ENCODE measurements around the gene RFESD. TPM values are rescaled to one million over a fixed set of nuclear protein-coding genes. Genes with fewer than 3 reads are reported as not detected.

RFESD gene
- total RNA-seq, 1 donor from 2014 or later: 3.0 TPM

DNA sequence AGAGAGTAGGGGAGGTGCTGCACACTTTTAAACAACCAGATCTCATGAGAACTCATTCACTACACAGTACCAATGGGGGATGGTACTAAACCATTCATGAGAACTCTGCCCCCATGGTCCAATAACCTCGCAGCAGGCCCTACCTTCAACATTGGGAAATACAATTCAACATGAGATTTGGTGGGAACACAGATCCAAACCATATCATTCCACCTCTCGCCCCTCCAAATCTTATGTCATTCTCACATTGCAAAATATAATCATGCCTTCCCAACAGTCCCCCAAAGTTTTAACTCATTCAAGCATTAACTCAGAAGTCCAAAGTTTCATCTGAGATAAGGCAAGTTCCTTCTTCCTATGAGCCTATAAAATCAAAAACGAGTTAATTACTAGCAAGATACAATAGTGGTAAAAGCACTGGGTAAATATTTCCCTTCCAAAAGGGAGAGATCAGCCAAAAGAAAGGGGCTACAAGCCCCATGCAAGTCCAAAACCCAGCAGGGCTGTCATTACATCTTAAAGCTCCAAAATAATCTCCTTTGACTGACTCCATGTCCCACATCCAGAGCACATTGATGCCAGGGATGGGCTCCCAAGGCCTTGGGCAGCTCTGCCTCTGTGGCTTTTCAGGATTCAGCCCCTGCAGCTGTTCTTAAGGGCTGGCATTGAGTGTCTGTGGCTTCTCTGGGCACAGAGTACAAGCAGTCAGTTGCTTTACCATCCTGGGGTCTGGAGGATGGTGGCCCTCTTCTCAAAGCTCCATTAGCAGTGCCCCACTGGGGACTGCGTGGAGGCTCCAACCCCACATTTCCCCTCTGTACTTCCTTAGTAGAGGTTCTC is 18.4 kb upstream of the RFESD start:
- intact Hi-C loops (cut with micrococcal nuclease): loop anchor here (10.0 kb wide), 1 partner anchor 1513 kb away; a partner anchor contains a TSS

DNA sequence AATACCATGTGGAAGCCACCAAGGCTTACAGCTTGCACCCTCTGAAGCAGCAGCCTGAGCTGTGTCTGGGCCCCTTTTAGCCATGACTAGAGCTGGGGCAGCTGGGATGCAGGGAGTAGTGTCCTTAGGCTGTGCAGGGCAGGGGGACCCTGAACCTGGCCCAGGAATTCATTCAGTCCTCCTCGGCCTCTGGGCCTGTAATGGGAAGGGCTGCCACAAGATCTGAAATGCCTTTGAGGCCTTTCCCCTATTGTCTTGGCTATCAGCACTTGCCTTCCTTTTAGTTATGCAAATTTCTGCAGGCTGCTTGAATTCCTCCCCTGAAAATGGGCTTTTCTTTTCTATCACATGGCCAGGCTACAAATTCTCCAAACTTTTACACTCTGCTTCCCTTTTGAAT is 17.6 kb upstream of the RFESD start:
- intact Hi-C loops (cut with micrococcal nuclease): loop anchor here (10.0 kb wide), 1 partner anchor 1514 kb away; a partner anchor contains a TSS

DNA sequence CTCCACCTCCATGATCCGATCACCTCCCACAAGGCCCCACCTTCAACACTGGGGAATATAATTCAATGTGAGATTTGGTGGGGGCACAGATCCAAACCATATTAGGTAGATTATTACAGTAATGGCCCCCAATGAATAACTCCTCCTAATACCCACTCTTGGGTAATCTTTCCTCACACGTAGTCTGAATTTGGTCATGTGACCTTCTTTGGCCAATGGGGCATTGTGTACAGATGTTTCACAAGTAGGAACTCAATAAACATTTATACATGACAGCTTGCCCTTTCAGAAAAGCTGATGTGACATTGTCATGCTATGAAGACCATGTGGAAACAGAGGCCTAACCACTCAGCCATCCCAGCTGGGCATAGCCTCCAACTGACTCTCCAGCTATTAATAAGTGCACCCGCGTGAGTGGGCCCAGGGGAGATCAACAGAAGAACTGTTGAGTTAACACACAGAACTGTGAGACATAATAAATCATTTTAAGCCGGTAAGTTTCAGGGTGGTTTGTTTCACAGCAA is 16.1 kb upstream of the RFESD start:
- intact Hi-C loops (cut with micrococcal nuclease): loop anchor here (5.0 kb wide), 1 partner anchor 1552 kb away; the partner anchor contains the start of gene RIOK2

DNA sequence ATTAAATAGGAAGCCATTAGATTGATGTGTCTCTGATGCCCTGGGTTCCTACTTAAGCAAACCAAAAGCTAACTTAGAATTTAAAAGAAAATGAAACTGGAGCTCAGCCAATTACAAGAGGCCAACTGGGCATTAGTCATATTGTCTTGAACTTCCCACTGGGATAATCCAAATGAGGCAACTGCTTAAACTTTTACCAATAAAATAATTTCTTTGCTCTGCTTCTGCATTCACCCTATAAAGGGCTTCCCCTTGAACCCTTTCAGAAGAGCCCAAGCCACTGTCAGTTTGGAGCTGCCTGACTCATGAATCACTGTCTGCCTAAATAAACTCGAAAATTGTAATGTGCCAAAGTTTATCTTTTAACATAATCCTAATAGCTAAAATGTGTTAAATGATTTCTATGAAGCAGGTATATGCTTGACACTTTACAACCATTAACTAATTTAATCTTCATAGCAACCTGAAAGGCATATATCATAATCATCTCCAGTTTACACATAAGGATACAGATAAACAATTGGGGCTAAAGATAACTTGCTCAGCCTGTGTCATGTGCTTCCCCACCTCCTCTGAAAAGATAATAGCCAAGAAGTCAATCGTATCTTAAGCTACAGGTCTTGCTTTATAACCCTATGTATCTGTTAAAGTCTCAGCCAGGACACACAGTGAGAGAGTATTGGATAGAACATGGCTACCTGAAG is 15.2 kb upstream of the RFESD start:
- intact Hi-C loops (cut with micrococcal nuclease): loop anchor here (5.0 kb wide), 1 partner anchor 1551 kb away; the partner anchor contains the start of gene RIOK2

DNA sequence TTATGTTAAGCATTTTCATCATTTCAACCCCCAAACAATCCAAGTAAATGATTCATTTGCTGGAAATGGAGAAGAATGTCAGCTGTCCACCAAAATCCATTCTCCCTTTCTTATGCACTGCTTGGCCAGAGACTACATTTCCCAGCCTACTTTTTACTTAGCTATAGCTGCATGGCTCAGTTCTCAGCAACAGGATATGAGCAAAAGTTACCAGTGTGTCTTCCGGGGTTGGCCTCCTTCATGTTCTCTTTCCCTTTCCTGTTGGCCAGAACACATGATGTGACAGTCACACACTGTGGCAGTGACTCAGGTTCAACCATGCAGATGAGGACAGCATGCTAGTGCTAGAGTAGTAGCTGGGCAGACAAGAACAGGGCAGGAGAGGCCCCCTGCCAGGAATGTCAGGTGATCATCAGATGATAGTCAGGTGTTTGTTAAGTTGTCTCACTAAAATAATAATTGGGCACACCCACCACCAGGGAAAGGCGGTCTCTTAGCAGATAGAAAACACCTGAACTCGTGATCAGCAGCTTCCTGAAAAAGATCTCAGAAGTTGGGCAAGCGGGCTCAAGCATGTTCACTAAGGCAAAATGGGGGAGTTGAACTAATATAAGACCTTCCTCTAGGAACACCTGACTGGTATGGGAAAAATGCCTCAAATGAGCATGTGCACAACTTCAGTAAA is 14.4 kb upstream of the RFESD start:
- intact Hi-C loops (cut with micrococcal nuclease): loop anchor here (1.0 to 5.0 kb wide), 5 partner anchors 10 to 1550 kb away; partner anchors contain the start of genes ARSK, RFESD and RIOK2

DNA sequence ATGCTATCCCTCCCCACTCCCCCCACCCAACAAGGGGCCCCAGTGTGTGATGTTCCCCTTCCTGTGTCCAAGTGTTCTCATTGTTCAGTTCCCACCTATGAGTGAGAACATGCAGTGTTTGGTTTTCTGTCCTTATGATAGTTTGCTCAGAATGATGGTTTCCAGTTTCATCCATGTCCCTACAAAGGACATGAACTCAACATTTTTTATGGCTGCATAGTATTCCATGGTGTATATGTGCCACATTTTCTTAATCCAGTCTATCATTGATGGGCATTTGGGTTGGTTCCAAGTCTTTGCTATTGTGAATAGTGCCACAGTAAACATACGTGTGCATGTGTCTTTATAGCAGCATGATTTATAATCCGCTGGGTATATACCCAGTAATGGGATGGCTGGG is 13.6 kb upstream of the RFESD start:
- intact Hi-C loops (cut with micrococcal nuclease): loop anchor here (1.0 to 5.0 kb wide), 5 partner anchors 11 to 1549 kb away; partner anchors contain the start of genes ARSK, RFESD and RIOK2

DNA sequence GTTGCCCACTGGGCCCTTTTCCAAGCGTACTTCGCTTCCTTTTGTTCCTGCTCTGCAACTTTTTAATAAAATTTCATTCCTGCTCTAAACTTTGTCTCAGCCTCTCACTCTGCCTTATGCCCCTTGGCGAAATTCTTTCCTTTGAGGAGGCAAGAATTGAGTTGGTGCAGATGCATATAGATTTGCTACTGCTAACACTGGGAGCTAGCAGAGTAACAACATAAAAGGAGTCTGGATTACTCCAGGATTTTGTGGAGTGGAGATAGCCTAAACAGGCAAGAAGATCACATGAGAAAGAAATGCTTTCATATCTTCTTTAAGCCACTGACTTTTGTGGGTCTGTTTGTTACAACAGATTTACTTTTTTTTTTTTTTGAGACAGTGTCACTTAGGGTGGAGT is 12.9 kb upstream of the RFESD start:
- intact Hi-C loops (cut with micrococcal nuclease): loop anchor here (5.0 kb wide), 1 partner anchor 1549 kb away; the partner anchor contains the start of gene RIOK2

DNA sequence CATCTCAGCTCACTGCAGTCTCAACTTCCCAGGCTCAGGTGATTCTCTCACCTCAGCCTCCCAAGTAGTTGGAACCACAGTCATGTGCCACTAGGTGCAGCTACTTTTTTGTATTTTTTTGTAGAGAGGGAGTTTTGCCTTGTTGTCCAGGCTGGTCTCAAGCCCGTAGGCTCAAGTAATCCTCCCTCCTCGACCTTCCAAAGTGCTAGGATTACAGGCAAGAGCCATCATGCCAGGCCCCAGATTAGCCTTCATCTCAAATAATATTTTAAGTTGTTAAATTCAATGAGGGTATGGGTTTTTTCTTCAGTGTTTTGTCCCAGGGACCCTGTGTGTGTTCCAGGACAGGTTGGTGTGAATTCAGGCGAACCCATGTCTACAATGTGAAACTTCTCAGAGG is 12.5 kb upstream of the RFESD start:
- intact Hi-C loops (cut with micrococcal nuclease): loop anchor here (5.0 kb wide), 1 partner anchor 1548 kb away; the partner anchor contains the start of gene RIOK2

DNA sequence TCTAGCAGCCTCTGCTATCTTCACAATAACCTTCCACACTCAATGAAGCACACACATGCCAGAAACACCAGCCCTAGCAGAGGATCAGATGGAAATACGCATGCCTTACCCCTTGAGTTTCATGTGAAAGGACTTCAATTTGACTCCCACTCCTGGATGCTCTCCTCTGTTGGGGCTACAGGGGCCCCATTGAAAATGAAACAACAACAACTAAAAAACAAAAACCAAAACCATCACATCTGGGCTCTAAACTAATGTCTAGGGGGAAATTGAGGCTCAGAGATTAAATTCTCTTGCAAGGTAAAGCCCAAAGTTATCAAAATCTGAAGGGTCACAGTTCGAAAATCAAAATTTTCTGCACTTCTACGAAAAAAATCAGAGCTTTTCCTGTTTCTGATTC is 7.9 kb upstream of the RFESD start:
- intact Hi-C loops (cut with micrococcal nuclease): no loop called here

DNA sequence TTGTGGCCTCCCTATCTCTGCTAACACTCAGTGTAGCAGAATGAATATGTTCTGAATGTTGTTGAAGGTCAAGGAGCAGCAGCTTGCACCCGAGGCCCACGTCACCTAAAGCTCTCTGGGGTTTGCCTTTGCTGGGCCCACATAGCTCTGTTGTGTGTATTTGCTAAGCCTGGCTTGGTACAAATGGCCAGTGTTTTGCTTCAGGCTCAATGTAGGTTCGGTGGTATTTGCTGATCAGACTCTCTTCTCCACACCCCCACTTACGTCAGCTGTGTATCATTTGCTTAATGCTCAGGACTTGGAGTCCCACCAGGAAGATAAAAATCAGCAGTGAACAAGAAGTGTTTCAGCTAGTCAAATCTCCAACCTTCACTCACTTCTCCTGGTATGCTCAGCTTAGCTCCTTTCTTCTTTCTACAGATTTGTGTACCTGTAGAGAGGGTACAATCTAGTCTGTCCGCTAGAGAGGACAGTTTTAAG is 4.8 kb upstream of the RFESD start:
- intact Hi-C loops (cut with micrococcal nuclease): loop anchor here (10.0 kb wide), 4 partner anchors 693 to 1293 kb away; partner anchors contain the start of genes ERAP2 and LNPEP

DNA sequence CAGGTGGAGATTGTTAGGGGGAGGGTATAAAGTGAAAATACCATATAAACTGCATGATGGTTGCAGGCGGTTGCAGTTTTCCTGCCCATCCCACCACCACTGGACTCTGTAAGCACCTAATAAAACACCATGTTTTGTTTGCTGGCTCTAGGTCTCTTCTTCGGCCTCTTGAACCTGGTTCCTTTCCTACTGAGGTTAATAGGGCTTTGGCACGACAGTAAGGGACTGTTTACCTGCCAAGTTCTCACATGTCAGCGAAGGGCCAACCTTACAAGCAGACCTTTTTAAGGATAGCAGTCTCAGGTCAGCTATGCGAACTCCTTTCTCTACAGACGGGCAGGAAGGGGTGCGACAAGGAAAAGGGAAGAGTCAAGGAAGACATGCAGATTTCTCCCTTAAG is 3.4 kb upstream of the RFESD start:
- intact Hi-C loops (cut with micrococcal nuclease): loop anchor here (10.0 kb wide), 4 partner anchors 692 to 1292 kb away; partner anchors contain the start of genes ERAP2 and LNPEP

DNA sequence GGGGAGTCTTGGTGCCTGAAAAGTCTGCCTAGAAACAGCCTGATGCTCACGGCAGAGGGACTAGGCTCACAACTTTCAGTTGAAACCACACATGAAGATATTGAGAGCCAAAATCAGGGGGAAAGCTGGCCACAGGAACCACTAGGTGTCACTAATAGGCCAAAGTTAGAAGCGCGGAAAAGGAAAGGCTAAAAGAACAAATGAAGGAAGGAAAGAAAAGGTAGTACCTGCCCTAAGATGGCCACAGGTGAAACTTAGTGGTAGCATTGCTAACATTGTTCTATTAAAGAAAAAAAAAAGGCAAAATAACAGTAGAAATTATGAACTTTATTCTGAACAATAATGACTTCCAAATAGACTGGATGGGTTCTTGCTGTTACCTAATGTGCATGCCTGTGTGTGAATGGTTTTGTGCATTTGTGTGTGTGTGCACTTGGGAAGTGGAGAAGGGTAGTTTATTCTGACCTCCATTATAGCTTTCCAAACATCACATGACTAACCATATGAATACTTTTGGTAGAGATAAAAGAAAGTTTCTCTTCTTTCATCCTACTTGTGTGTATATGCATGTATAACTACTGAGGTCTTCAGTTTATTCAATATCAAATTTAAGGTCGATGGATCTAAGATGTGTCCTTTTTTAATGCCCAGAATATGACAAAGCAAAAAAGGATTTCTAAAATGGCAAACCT is 2.1 kb upstream of the RFESD start:
- intact Hi-C loops (cut with micrococcal nuclease): loop anchor here (1.0 to 10.0 kb wide), 10 partner anchors 23 to 1290 kb away; partner anchors contain the start of genes CAST, ERAP2 and LNPEP

DNA sequence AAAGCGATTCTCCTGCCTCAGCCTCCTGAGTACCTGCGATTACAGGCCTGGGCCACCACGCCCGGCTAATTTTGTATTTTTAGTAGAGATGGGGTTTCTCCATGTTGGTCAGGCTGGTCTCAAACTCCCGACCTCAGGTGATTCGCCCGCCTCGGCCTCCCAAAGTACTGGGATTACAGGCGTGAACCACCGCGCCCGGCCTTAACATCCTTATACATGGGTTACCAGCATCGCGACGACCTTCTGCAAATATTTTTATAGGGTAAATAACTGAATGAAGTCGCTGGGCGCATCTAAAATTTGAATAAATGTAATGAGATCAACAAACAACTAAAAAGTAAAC is 380 bp upstream of the RFESD start:
- intact Hi-C loops (cut with micrococcal nuclease): loop anchor here (1.0 to 10.0 kb wide), 12 partner anchors 14 to 1537 kb away; partner anchors contain the start of genes ERAP2, LNPEP, RIOK2 and SKIC3

DNA sequence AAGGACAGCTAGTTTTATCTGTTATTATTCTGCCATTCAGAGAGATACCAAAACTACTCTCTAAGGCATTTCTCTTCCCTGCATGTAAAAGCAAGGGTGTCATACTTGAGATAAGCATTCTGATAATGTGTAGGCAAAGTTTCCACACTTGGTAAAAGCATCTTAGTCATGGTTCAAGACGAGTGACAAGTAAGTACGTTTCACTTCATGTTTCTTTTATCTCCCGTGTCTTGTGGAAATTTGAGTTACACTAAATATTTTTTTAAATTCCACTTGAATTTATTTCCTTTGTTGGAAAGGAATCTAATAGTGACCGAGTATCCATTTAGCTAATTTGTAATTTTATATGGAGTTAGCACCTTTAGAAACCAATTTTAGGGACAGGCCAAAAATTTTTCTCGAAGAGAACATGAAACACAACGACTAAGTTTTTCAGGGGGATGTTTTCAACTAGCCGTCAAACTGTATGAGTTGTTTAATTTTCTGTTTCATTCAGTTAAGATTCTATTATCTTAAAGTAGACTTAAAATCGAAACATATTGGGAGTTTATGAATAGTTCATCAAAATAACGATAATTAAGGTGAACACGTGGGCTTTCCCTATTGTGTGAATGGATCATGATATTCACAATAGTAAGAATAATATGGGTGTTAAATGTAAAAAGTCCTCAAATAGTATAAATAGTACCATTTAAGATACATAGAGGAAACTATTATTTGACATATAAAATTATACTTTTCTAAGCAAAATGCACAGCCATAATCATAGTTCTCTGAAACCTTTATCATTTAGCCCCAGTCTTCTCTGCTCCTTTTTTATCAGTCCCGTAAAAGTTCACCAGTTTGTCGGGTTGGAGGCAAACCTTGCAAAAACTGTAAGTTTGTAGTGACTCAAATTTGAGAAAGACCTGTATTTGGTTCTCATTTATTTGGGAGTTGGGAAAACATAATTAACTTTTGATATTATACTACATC is 1.6 kb downstream of the RFESD start:
- intact Hi-C loops (cut with micrococcal nuclease): loop anchor here (1.0 to 10.0 kb wide), 8 partner anchors 16 to 1535 kb away; partner anchors contain the start of genes ERAP2, LNPEP and RIOK2

DNA sequence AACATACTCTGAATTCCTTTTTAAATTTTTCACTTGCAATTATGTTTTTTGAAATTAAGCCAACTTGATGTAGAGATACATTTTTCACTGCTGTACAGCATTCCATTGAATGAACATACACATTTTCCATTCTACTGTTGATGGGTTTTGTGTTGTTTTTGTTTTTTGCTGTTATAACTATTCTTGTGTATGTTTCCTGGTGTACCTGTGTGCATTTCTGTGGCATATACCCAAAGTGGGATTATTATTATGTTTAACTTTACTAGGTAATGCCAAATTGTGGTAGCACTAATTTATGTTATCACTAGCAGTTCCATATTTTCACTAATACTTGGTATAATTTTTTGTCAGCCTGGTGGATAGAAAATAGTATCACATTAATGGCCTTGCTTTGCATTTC is 2.7 kb downstream of the RFESD start:
- intact Hi-C loops (cut with micrococcal nuclease): loop anchor here (10.0 kb wide), 4 partner anchors 686 to 1286 kb away; partner anchors contain the start of genes ERAP2 and LNPEP

DNA sequence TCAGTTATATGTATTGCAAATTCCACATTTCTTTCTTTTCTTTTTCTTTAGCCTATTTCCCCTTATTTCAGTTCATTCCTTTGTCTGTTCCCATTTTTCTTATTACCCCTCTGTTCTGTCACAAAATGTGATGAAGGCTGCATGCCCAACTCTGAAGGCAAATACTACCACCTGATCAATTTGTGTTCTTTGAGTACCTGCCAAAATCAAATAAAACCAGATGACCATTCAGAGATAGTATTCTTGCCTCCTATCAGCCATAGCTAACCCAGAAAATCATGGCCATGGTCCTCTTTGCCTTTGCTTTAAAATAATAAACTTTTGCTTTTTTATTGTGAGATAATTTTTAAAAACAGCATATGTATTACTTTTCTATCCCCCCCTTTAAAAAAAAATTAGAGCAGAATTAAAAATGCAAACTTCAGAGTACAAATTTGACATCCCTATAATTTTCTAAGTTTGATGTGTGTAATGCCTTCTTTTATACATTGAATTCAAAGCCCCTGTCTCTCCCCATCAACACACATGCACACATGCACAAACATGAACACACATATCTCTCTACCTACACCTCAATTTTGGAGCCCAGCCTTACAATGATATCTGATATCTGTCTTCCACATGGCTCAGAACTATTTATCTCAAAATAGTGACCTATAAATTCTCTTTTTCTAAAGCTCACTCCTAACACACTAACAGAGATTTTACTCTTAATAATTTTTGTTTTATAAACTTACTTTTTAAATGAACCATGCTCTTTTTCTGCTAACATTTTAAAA is 3.5 kb downstream of the RFESD start:
- intact Hi-C loops (cut with micrococcal nuclease): loop anchor here (10.0 kb wide), 4 partner anchors 685 to 1285 kb away; partner anchors contain the start of genes ERAP2 and LNPEP

DNA sequence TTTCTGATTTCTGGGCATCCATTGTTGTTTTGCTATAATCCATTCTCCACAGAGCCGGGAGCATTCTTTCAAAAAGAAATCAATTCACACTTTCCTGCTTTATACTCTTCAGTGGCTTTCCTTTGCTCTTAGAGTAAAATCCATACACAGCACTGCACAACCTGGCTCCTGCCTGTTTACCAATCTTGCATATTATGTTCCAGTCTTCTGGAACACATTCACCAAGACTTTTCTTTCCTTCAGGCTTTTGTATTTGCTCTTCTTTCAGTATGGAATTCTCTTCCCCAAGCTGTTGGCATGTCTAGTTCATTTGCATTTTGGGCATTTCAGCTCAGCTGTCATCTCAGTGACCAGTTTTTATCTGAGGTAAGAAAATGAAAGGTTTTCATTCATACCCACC is 6.3 kb downstream of the RFESD start:
- intact Hi-C loops (cut with micrococcal nuclease): no loop called here

DNA sequence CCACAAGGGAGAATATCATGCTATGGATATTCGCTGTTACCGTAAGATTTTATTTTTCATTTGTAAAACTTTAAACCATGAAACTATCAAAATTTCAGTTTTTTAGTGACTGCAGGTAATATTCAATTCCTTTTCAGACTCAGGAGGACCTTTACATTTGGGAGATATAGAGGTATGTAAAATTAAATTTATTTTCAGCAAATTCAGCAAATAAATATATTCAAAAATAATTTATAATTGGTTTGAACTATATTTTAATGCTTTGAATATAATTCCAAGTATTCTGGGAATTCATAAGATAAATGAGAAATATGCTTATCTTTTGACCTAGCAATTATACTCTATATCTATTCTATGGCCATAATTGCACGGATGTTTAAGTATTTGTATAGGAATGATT is 7.6 kb downstream of the RFESD start:
- intact Hi-C loops (cut with micrococcal nuclease): no loop called here
